ENCODE measurements around the gene HBD. TPM values are rescaled to one million over a fixed set of nuclear protein-coding genes. Genes with fewer than 3 reads are reported as not detected.

Gene HBD
- total RNA-seq, result 1 to 10 TPM in 1 of 4 donors, not detected in 3; 4.4 TPM

GRCh38 chr11:5234381-5234834 is at the start of gene HBD:
TSS of gene HBD (minus strand) at chr11:5234483. CDS start at chr11:5234433, 50 bp downstream.
- TF ChIP-seq, protein P1, sequence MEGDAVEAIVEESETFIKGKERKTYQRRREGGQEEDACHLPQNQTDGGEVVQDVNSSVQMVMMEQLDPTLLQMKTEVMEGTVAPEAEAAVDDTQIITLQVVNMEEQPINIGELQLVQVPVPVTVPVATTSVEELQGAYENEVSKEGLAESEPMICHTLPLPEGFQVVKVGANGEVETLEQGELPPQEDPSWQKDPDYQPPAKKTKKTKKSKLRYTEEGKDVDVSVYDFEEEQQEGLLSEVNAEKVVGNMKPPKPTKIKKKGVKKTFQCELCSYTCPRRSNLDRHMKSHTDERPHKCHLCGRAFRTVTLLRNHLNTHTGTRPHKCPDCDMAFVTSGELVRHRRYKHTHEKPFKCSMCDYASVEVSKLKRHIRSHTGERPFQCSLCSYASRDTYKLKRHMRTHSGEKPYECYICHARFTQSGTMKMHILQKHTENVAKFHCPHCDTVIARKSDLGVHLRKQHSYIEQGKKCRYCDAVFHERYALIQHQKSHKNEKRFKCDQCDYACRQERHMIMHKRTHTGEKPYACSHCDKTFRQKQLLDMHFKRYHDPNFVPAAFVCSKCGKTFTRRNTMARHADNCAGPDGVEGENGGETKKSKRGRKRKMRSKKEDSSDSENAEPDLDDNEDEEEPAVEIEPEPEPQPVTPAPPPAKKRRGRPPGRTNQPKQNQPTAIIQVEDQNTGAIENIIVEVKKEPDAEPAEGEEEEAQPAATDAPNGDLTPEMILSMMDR (IDR thresholded peaks at IDR 0.05; ENCODE audit: low read depth), result no peak

GRCh38 chr11:5283882-5284281 is 49.6 kb upstream of the HBD start:
- TF ChIP-seq, protein P1 (IDR thresholded peaks at IDR 0.05; ENCODE audit: low read depth), result no peak

GRCh38 chr11:5283086-5283485 is 48.8 kb upstream of the HBD start:
- TF ChIP-seq, protein P1 (IDR thresholded peaks at IDR 0.05; ENCODE audit: low read depth), result no peak

GRCh38 chr11:5282628-5283027 is 48.3 kb upstream of the HBD start:
- TF ChIP-seq, protein P1 (IDR thresholded peaks at IDR 0.05; ENCODE audit: low read depth), result no peak

- TF ChIP-seq, protein P1 (IDR thresholded peaks at IDR 0.05; ENCODE audit: low read depth), result no peak
These were observed 47.3 kb upstream of the HBD start for GRCh38 chr11:5281596-5281995.

DNA sequence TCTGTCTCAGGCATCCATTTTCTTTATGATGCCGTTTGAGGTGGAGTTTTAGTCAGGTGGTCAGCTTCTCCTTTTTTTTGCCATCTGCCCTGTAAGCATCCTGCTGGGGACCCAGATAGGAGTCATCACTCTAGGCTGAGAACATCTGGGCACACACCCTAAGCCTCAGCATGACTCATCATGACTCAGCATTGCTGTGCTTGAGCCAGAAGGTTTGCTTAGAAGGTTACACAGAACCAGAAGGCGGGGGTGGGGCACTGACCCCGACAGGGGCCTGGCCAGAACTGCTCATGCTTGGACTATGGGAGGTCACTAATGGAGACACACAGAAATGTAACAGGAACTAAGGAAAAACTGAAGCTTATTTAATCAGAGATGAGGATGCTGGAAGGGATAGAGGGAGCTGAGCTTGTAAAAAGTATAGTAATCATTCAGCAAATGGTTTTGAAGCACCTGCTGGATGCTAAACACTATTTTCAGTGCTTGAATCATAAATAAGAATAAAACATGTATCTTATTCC is 46.4 kb upstream of the HBD start:
- TF ChIP-seq, protein P1 (IDR thresholded peaks at IDR 0.05; ENCODE audit: low read depth), result no peak

- TF ChIP-seq, protein P1 (IDR thresholded peaks at IDR 0.05; ENCODE audit: low read depth), result no peak
These were observed 45.3 kb upstream of the HBD start for GRCh38 chr11:5279471-5280090.
